ENCODE results near the gene ELFN1. TPM values are rescaled to one million over a fixed set of nuclear protein-coding genes. Genes with fewer than 3 reads are reported as not detected.

ELFN1 gene
- total RNA-seq, 1 donor from 2014 or later = 4.3 TPM

- ATAC-seq (no peak), DNase-seq (peak; percentile 62)
- Histone ChIP-seq H3K27ac (no peak overlapping the region), H3K27me3 (peaks cover 53% of the 10 kb centered on the region), H3K36me3 (no peaks in the 10 kb centered on the region), H3K4me1 (no peaks in the 10 kb centered on the region), H3K9me3 (no peaks in the 10 kb centered on the region), H3K4me3 (no peak overlapping the region)
- intact Hi-C loops (cut with DNase I) = no loop called here
- TF ChIP-seq CTCF (IDR thresholded peaks at IDR 0.05) = no peak
These were observed 5.8 kb downstream of the ELFN1 start for GRCh38 chr7:1675673-1676549.

GRCh38 chr7:1676550-1677078 is 6.5 kb downstream of the ELFN1 start:
- no peak overlapping the region for H3K4me3 ChIP-seq
- no peaks in the 10 kb centered on the region for H3K9me3 ChIP-seq
- peaks cover 46% of the 10 kb centered on the region for H3K27me3 ChIP-seq
- no peaks in the 10 kb centered on the region for H3K4me1 ChIP-seq
- no peak for ATAC-seq
- intact Hi-C loops (cut with DNase I) = no loop called here
- H3K36me3 ChIP-seq = no peaks in the 10 kb centered on the region
- no peak for TF ChIP-seq CTCF (IDR thresholded peaks at IDR 0.05)
- peak; percentile 52 for DNase-seq
- H3K27ac ChIP-seq = no peak overlapping the region

DNA sequence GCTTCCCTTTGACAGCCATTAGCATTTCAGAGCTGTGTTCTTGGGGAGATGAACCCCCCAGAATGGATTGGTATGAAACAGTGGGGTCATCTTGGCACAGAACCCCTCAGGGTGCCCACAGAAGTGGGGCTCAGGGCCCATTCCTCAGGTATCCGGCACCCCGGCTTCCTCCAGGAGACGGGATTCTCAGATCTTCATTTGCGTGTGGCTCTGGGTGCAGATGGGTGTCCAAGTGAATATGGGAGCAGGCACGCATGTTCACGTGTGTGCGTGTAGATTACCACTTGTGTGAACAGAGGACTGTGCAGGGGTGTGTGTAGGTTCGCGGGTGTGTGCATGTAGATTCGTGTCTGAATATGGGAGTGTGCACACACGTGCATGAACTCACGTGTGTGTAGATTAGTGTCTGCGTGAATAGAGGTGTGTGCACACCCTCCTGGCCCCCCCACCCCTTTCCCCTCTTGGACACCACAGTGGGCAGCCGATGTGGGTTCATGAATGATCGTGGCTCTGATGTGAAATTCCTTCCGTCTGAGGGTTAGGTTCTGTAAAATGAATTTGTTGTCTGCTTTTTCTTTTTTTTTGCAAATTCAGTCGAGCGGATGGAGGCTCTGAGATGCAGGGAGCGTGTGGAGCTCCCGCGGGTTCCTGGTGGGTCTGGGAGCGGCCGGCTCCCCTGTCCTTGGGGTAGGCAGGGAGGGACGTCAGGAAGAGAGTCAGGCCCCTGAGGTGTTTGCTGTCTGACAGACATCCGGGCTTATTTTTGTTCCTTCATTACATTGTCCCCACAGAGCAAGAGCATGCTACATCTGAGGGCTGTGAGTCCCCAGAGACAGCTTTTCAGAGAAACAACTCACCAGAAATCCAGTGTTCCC is 7.4 kb downstream of the ELFN1 start:
- ATAC-seq = no peak
- Histone ChIP-seq H3K4me3 (no peak overlapping the region), H3K27ac (no peak overlapping the region)

GRCh38 chr7:1678081-1678543 is 8.0 kb downstream of the ELFN1 start:
- intact Hi-C loops (cut with DNase I) = no loop called here
- no peak for TF ChIP-seq CTCF (IDR thresholded peaks at IDR 0.05)
- H3K9me3 ChIP-seq = no peaks in the 10 kb centered on the region
- ATAC-seq (no peak), DNase-seq (no peak)
- peaks cover 33% of the 10 kb centered on the region for H3K27me3 ChIP-seq
- H3K27ac ChIP-seq = no peak overlapping the region
- H3K4me1 ChIP-seq = no peaks in the 10 kb centered on the region
- H3K4me3 ChIP-seq = no peak overlapping the region
- H3K36me3 ChIP-seq = no peaks in the 10 kb centered on the region

More for the DNA sequence above, 7.4 kb downstream of the ELFN1 start:
- Histone ChIP-seq H3K27me3 (peaks cover 38% of the 10 kb centered on the region), H3K9me3 (no peaks in the 10 kb centered on the region), H3K36me3 (no peaks in the 10 kb centered on the region), H3K4me1 (no peaks in the 10 kb centered on the region)
- intact Hi-C loops (cut with DNase I) = no loop called here
- no peak for TF ChIP-seq CTCF (IDR thresholded peaks at IDR 0.05)
- DNase-seq = no peak

DNA sequence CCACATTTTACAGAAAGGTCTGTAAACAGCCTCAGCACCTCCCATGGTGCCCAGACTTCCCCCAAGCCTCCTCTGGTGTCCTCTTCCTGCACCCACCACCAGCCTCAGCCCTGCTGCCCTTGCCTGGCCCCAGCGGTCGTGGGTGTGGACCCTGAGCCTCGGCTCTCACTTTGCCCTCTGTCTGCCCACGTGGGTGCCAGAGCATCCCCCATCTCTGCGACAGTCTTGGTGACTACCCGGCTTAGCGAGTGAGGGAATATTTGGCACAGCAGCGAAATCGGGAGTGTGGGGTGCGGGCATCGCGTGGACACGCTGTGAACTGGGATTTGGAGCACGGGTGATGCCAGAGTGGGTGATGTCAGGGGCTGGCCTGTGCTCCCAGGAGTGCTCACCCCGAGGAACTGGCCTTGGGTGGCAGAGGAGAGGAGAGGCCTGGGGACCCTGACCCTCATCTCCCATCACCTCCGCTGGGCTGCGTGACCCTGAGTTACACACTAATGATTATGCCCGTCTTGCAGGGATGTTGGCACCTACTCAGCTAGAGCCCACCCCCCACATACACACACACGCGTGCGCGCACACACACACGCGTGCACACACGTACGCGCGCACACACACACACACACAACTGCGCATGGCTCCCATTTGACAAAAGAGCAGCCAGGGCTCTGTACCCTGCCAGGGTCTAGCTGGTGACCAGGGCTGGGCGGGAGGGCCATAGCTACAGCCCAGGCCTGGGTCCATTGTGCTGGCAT is 8.7 kb downstream of the ELFN1 start:
- intact Hi-C loops (cut with DNase I) = no loop called here
- H3K27ac ChIP-seq = no peak overlapping the region
- peaks cover 27% of the 10 kb centered on the region for H3K27me3 ChIP-seq
- TF ChIP-seq CTCF (IDR thresholded peaks at IDR 0.05) = no peak
- no peaks in the 10 kb centered on the region for H3K9me3 ChIP-seq
- ATAC-seq (no peak), DNase-seq (no peak)
- H3K4me3 ChIP-seq = no peak overlapping the region
- no peaks in the 10 kb centered on the region for H3K4me1 ChIP-seq
- H3K36me3 ChIP-seq = no peaks in the 10 kb centered on the region
